Measurements from ENCODE around the gene PCDH9.

DNA sequence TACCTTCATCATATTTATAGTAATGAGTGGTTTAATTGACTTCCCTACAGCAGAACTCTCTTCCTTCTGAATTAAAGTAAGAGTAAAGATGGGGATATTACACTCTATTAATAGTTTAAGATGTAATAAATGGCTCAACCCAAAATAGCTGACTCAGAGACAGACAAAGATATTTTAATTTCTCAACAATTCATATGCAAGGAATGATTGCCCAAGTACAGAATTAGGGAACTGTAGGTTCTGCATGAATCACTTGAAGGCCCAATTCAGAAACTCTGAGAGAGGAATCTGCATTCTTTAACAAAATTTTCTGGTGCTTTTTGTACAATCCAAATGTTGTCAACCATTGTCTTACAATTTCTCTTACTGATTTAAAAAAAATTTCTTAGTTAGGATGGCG is 42.9 kb upstream of the PCDH9 start:
- TF ChIP-seq, protein P1, sequence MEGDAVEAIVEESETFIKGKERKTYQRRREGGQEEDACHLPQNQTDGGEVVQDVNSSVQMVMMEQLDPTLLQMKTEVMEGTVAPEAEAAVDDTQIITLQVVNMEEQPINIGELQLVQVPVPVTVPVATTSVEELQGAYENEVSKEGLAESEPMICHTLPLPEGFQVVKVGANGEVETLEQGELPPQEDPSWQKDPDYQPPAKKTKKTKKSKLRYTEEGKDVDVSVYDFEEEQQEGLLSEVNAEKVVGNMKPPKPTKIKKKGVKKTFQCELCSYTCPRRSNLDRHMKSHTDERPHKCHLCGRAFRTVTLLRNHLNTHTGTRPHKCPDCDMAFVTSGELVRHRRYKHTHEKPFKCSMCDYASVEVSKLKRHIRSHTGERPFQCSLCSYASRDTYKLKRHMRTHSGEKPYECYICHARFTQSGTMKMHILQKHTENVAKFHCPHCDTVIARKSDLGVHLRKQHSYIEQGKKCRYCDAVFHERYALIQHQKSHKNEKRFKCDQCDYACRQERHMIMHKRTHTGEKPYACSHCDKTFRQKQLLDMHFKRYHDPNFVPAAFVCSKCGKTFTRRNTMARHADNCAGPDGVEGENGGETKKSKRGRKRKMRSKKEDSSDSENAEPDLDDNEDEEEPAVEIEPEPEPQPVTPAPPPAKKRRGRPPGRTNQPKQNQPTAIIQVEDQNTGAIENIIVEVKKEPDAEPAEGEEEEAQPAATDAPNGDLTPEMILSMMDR (IDR thresholded peaks at IDR 0.05) = no peak
- TF ChIP-seq EP300 (IDR thresholded peaks at IDR 0.05) = no peak
- TF ChIP-seq POLR2AphosphoS5 (IDR thresholded peaks at IDR 0.05) = no peak

Data from suprapubic skin (tissue), 4 donors.